GM18870 (cell line): ENCODE measurements around the gene EFCAB11.
"Not testable (repeated sequence)": the region's sequence is repeated elsewhere in the genome, so short reads cannot be mapped to it uniquely, and the experiment has no call there.

ENCODE experiments used
- ATAC-seq: cut with Tn5 transposase; IDR thresholded peaks from one replicate; pipeline ENCODE4 v1.9.1; 2021; ENCODE audit warnings: moderate library complexity; ENCODE audit not compliant: unreplicated experiment

The EFCAB11 gene

DNA sequence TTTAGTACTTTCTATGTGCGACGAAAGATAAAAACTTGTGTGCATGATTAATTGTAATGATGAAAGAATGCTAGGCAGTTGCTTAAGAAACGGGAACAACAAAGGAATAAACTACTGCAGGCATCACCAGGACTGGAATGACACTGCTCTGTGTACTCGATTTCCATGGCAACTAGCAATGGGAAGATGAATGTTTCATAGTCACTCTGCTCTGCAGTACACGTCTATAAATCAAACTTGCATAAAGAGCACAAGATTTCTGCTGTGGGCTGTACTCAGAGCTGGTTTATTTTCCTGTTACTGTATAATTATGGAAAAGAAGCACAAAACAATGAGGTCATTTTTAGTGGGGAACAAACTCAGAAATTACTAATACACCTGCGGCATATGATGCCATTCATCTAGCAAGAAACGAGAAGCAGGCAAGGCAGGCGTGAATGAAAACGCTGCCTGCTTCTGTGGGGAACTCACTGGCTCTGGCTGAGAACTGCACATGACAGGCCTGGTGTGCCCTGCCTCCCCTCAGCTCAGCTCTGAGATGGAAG is 41.8 kb downstream of the EFCAB11 start:
- no peak for ATAC-seq

DNA sequence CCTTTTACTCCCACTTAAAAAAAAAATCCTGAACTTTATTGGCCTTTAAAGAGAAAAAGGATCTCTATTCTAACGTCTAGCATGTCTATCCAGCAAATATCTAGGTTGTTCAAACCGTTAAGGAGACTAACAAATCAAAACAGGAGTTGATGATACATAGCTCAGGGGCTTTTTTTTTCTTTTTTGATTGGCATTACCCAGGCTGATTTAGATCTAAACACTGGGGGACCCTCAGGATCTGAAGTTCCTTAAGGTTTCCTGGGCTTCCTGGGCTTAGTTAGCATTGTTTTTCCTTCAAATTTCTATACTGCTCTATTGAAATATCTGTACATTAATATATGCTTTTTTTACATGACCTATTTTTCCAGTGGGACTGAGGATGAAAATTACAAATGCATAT is 42.3 kb downstream of the EFCAB11 start:
- no peak for ATAC-seq

DNA sequence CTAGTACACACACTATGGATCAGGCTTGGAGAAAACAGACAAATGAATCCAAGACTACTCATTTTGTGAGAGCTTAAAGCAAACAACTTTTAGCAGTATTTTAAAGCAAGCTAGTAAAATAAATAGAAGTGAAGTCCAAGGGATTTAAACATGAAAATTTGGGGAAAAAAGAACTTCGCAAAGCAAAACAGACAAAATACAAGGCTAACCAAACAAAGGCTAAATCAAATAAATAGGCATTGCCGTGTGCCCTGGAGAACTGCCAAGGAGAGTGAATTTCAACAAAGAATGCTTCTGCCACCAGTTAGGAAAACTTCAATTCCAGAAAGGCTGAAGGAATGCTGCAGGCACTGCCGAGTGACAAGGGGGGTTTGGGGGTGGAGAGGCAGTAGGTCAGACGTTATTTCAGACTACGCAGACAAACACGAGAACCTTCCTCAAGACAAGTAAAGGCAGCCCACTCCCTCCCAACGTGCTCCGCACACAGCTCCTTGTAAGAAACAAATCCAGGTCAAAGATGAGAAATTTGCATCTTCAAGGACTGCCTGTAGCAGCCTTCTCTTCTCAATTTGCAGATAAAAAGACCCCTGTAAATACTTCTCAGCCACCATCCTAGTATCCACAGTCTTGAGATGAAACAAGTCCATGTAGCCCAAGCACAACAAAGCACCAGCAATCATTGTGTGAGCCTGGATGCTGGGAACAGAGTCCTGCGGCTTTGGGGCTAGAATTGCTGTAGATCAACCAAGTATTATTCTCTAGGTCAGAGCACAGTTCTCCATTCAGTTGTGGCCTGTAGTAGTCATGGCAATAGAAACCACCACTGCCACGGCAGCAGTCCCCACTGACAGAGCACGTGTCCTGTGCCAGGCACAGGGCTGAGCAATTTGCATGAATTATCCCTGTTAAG is 43.3 kb downstream of the EFCAB11 start:
- ATAC-seq = no peak

DNA sequence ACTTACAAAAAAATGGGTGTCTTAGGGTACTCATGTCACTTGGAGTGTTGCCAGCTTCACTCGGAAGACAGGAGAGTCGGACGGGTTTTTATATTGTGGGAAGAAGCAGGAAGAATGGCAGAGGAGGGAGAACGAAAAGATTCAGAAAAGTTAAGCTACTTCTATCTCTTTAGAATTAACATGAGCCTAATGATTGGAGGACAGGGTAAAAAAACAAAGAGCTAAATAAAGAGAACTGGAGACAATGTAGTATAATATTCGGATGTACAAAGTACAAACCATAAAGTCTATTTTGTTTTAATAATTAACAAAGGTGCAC is 43.9 kb downstream of the EFCAB11 start:
- ATAC-seq = no peak

DNA sequence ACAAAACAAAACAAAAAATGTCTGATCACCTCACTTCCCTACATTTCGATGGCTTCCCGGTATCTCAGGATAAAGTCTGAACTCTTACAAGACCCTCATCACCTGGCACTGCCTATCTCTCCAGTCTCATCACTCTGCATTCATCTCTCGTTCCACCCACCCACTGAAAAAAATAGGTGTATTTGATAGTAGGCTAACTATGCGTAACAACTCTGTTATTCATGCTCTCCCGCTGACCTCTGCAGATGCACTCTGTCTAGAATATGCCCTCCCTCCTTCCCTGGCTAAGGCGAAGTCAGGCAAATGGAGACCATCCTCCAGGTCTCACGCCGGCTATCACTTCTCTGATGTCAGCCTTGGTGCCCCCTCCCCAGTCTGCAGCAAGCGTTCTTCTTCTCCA is 44.9 kb downstream of the EFCAB11 start:
- ATAC-seq = no peak

DNA sequence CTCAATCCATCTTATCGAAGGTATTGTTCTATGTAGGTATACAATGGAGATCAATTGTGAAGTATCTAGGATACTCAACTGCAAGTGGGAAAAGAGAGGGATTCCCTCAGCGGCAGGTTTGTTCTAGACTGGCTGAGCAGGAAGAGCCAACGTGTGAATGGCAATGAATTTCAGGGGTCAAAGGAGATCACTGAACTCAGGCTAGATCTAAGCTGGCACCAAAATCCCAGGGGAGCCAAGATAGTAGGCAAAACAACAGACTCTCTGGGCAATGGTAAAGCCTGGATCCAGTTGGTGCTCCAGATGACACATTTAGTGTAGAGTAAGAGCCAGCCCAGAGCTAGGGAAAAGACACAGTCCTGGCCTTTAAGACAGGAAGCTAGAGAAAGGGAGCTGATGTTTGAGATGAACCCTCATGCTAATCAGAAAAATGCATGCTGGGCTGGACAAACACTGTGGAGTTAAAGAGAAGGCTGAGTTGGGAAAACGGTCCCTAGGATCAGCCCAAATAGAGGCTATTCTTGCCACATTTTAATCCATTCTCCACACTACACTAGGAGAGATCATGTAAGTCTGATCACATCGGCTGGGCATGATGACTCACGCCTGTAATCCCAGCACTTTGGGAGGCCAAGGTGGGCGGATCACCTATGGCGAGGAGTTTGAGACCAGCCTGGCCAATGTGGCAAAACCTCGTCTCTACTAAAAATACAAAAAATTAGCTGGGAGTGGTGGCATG is 45.6 kb downstream of the EFCAB11 start:
- ATAC-seq = no peak

DNA sequence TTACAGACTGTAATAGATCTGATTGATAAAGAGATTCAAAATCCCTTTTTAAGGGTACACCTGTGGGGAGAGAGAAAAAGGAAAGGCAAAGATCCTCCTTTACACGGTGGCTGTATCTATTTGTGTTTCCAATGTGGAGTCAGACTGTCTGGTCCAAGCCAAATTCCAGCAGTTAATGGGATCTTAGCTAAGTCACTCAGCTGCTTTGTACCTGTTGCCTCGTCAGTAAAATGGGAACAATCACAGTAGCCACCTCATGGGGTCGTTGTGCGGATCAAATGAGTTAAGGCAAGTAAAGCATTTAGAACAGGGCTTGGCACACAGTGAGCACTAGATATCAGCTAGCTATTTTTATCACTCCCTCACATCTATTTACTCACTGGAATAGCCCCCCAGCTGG is 46.9 kb downstream of the EFCAB11 start:
- no peak for ATAC-seq

DNA sequence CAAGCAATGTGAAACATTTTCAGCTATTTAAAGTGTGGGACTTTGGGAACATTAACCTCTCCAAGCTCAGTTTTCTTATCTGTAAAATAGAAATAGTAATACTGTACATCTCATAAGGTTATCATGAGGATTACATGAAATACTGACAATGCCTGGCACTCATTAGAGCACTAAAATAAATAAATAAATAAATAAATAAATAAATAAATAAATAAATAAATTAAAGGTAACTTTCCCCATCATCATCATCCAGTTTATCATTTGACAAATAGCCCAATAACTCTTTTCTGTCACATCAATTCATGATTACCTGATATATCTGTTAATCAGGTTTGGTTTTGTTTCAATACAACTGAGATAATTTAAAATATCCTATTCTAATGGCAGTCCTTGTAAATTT is 48.5 kb downstream of the EFCAB11 start:
- no peak for ATAC-seq

DNA sequence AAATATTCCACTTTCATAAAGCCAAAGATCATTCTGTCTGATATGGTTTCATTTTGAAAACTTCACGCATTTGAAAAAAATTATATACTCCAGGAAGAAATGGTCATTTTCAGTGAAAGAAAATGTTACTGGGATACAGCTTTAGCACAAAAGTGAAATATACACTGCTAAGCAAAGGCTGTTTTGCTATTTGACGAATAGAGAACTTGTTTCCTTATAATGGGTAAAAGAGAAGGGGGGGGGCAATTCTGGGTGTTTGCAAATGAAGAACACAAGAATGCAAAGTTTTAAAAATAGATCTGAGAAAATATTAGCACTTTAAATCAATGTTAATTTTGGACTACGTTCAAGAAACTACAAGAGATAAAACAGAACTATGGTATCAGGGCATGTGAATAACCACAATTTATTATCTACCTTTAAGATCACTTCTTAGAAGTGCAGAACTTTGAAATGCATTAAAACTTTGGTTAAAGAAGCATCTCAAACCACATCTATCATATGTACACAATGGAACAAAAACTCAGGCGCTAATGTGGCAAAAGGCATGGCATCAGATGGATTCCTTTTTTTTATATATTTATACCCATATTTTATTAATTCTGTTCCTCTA is 51.1 kb downstream of the EFCAB11 start:
- no peak for ATAC-seq

DNA sequence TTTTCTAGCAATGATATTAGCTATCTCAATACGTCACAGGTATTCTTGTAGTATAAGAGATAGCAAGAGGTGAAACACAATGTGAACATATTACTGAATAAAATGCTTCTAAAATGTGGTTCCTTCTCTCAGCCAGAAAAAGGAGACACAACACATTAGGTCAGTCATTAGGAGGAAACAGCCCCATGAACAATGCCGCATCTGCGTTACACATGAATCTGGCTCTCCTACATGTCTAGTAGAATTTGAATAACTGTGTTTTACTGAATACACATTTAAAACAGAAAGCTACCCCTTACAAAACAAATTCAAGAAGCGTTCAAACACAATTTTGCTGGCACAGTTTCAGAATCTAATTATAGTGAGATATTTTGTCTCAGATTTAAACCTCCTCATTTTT is 51.6 kb downstream of the EFCAB11 start:
- no peak for ATAC-seq

DNA sequence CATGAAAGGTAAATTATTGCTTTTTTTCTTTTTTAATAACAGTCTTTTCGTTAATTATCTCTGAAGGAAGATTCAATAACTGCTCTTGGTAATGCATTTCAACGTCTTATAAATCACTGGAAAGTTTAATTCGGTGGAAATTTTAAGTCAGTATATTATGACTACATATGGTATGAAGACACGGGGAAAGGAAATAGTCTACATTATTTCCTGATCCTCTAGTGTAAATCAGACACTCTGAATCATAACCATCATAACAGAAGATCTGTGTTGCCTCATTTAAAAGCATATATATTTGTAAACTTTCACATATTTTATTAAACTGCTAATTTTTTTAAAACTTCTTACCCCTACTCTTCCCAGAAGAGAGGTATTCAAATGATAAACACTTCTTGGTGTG is 53.7 kb downstream of the EFCAB11 start:
- ATAC-seq = no peak

DNA sequence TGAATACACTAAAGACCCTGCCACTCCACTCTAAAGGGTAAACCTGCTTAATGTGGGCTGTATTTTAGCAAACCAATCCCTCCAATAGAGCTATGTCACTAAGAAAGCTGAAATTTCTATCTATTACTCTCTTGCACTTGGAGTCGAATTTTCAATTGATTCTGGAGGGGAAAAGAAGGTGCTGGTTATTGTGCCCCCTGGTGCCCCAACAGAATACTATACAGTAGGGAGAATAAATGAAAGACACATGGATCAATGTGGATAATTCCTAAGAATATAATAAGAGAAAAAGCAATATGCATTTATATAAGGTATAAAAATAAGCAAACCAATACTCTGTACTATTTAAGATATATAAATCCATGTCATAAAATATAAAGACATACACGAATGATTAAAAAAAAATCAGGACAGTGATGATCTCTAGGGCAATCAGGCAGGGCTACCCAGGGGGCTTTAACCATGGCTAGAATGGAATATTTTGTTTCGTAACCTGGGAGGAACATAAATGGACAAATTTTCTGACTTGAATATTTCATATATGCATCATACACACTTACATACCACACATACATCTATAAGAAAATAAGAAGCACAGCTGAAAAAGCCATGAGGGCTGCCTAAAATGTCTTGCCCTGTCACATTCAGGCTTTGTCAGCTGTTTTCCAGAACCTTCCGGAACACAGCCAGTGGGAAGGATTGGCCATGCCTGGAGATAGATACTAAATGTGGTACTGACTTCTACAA is 54.4 kb downstream of the EFCAB11 start:
- no peak for ATAC-seq

DNA sequence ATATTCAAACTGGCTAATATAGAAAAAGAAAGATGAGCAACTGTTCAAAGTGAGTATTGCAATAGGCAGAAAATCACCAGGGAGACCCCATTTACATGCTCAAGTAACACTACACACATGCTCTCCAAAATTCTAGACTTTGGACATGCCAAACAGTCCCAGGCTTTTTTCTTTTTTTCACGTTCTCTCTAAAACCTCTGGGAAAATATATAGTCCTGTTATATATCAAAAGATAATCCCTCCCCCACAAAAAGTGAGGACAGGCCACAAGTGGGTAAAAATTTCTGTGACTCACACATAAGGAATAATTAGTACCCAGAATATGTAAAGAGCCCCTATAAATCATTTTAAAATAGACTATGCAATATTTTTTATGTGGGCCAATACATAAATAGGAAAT is 55.2 kb downstream of the EFCAB11 start:
- ATAC-seq = no peak

DNA sequence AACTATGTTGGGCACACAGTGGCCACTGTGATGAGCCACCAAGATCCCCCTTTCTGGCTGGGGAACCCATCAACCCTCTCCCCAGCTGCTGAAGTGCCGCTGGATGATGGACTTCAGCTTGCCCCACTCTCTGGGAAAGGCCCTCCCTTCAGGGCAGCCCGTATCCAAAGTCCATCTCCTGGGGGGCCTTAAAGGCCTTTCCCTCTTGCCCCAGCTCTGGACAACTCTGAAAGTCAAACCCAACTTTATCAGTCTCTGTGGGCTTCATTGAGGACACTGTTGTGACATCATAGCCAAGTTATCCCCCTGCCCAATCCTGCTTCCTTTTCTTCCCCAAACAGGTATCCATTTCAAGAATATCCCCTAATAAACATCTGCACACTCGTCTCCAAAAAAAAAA is 61.1 kb downstream of the EFCAB11 start:
- ATAC-seq = not testable (repeated sequence)

DNA sequence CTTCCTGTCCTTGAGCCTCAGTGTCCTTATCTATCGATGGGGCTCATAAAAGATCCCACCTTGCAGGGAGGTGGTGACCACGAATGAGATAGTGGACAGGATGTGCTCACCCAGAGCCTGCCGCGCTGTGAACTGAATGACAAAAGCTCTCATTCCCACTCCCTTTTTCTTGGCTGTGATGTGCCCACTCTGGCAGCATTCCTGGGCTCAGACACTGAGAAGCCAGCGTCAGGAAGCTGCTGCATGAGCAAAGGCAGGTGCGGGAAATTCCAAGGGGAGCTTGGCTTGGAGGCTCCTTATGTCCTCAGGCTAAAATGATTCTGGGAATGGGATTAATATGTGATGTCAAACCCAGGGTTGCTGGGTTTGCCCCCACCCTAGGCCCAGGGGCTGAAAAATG is 61.6 kb downstream of the EFCAB11 start:
- ATAC-seq = no peak

DNA sequence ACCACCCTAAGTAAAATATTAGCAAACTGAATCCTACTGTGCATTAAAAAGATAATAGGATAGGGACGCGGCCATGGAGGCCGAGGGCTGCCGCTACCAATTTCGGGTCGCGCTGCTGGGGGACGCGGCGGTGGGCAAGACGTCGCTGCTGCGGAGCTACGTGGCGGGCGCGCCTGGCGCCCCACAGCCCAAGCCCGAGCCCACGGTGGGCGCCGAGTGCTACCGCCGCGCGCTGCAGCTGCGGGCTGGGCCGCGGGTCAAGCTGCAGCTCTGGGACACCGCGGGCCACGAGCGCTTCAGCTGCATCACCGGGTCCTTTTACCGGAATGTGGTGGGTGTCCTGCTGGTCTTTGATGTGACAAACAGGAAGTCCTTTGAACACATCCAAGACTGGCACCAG is 62.8 kb downstream of the EFCAB11 start:
- ATAC-seq = not testable (repeated sequence)

DNA sequence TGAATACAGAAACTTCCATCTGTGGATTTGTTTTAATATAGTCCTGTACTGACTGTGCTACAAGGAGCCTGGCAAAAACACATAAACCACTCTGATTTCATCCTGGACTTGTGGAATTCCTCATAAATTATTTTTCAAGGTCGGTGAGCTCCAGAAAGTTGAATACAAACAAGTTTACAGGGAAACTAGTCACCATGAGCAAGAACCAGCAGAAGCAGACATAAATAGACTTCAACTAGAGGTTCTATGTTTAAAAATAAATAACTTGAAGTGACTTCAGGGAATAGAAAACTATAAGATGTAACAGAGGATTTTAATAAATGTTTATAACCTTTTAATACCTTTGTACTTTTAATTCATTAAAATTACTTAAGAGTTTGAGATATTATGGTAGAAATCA is 63.5 kb downstream of the EFCAB11 start:
- no peak for ATAC-seq

DNA sequence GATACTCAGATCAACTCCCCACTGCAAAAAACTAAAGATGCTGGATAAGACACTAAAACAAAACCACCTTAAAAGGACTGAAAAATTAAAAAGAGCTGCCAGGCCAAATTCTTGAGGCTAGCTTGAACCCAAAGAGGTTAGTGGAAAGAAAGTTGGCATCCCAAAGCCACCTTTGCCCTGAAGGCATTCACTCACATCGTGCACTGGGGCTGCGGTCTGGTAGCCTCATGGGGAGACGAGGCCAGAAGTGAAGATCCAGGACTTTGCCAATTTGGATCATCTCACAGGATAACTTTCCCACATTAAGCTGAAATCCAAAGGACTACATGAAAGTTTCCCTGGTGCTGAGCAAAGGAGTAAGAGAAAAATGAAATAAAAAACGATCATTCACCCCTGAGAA is 63.9 kb downstream of the EFCAB11 start:
- ATAC-seq = no peak

DNA sequence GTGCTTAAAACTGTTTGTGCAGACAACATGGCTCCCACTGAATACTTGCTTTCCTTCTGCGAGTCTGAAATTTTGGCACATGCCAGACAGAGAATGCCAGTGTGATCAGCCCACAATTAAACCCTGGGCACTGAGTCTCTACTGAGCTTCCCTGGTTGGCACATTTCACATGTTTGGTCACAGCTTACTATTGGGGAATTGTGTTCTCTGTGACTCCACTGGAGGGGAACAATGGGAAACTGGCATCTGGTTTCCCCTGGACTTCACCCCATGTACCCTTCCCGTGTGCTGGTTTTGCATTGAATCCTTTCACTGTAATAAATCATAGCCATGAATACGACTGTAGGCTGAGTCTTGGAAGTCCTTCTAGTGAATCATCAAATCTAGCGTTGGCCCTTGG is 64.9 kb downstream of the EFCAB11 start:
- ATAC-seq = no peak

DNA sequence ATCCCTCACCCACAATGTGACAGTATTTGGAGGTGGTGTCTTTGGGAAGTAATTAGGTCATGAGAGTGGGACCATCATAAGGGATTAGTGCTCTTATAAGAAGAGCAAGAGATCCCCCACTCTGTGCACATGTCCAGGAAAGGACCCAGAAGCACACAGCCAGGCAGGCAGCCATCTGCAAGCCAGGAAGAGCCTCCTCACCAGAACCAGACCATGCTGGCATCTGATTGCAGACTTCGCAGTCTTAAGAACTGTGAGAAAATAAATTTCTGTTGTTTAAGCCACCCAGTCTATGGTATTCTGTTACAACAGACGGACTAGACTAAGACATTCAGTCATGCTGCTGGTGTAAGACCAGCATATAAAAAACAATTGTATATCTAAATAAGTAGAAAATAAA is 69.8 kb downstream of the EFCAB11 start:
- no peak for ATAC-seq

DNA sequence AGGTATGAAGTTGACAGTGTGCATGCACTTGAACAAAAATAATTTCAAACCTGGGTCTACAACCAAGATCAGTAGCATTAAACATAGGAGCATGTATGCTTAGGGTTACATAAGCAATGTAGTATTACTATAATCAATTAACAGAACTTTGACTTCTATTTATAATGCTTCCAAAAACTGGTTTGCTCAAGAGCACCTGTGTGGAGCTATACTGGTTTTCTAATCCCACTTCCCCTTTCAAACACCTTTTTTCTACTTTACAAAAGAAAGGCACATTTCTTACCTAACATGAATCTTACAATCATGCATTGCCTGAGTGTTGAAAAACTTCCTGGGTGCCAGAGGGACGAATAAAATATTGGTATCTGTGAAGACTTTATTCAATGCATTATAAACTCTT is 72.7 kb downstream of the EFCAB11 start:
- ATAC-seq = peak; percentile 68
